Measurements from ENCODE around the gene KCNT1. TPM values are rescaled to one million over a fixed set of nuclear protein-coding genes. Genes with fewer than 3 reads are reported as not detected.

KCNT1 gene
- total RNA-seq, 1 donor from 2014 or later: not detected

DNA sequence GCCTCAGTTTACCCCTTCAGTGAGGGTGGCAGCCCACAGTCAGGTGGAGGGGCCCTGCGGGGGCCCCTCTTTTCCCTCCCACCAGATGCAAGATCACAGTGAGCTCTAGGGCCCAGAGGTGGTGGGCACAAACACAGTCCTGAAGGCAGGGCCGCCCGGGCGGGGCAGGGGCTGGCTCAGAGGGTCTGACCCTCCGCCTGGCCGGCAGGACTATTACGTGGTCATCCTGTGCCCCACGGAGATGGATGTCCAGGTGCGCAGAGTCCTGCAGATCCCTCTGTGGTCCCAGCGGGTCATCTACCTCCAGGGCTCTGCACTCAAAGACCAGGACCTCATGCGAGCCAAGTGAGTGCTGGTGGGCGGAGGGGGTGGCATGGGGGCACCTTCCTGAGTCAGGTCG is 63.4 kb downstream of the KCNT1 start:
- DNase-seq (ENCODE audit: low read depth in 2 of 2): no peak

DNA sequence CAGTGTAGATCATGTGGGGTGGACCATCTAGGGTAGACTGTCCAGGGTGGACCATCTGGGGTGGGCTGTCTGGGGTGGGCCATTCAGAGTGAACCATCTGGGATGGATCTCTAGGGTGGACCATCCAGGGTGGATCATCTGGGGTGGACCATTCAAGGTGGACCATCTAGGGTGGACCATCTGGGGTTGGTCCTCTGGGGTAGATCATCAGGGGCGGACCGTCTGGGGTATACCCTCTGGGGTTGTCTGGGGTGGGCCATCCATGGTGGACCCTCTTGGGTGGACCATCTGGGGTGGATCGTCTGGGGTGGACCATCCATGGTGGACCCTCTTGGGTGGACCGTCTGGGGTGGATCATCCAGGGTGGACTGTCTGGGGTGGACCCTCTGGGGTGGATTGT is 64.3 kb downstream of the KCNT1 start:
- DNase-seq (ENCODE audit: low read depth in 2 of 2): no peak

DNA sequence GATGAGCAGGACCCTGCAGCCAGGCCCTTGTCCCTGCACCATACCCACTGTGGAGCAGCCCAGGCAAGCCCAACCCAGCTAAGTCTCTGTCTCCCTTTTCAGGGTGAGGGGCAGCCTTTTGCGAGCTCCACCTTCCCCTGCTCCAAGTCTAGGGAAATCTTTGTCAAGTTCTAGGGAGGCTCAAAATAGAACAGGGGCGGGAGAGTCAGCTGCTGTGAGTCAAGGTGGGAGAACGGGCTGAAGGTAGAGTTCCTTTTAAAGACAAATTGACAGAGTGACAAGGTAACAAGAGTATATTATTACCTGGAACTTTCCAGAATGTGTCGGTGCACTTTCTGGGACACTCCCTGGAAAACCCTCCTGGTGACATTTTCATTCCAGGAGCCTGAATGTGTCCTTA is 64.7 kb downstream of the KCNT1 start:
- no peak for DNase-seq (ENCODE audit: low read depth in 2 of 2)

DNA sequence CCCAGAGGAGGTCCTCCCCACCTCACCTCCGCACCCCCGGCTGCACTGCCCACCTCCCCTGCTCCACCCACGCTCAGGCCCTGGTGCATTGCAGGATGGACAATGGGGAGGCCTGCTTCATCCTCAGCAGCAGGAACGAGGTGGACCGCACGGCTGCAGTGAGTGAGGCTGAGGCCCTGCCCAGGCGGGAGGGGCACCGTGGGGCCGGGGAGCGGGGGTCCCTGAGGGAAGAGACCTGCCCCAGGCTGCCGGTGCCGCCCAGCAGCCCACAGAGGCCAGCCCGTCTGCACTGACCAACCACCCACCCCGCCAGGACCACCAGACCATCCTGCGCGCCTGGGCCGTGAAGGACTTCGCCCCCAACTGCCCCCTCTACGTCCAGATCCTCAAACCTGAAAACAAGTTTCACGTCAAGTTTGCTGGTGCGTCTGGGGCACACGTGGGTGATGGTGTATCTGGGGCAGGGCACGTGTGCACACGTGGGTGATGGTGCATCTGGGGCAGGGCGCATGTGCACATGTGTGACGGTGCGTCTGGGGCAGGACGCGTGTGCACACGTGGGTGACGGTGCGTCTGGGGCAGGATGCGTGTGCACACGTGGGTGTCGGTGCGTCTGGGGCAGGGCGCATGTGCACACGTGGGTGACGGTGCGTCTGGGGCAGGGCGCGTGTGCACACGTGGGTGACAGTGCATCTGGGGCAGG is 66.7 kb downstream of the KCNT1 start:
- DNase-seq (ENCODE audit: low read depth in 2 of 2): no peak

DNA sequence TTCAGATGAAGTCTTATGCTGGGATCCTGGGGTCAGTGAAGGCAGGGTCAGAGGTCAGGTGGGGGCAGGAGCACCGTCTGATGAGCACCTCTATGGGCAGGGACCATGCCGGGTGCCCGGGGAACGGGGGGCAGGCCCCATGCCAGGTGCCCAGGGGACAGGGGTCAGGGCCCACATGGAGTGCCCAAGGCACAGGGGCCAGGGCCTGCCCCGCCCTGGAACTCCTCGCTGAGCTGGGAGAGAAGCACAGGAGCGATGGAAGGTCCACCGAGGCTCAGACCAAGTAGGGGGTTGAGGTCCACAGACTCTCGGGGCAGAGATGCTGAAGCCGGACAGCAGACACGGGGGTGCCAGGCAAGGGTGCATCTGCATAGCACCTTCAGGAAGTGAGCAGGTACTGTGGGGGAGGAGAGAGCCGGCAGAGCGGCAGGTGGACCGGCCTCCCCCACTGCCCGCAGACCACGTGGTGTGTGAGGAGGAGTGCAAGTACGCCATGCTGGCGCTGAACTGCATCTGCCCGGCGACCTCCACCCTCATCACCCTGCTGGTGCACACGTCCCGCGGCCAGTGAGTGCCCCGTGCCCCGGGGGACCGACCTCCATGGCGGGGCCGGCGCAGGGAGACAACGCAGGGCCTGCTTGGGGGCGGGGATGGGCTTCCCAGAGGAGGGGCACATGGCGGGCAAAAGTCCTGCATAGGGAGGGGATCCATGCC is 67.7 kb downstream of the KCNT1 start:
- no peak for DNase-seq (ENCODE audit: low read depth in 2 of 2)

DNA sequence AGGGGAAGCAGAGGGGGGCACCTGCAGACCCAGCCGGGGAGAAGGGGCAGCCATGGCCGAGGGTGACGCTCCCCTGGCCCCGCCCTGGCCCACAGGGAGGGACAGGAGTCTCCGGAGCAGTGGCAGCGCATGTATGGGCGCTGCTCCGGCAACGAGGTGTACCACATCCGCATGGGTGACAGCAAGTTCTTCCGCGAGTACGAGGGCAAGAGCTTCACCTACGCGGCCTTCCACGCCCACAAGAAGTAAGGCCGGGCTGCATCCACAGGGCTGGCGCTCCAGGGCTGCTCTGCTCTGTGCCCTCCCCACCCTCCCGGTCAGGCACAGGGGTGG is 68.2 kb downstream of the KCNT1 start:
- DNase-seq (ENCODE audit: low read depth in 2 of 2): no peak

DNA sequence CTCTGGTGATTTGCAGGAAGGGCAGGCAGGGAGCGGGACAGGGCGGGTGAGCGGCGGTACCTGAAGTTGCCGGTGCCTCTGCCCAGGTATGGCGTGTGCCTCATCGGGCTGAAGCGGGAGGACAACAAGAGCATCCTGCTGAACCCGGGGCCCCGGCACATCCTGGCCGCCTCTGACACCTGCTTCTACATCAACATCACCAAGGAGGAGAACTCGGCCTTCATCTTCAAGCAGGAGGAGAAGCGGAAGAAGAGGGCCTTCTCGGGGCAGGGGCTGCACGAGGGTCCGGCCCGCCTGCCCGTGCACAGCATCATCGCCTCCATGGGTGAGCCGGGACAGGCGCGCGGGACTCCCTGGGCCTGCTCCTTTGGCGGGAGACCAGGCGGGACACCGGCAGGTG is 68.8 kb downstream of the KCNT1 start:
- no peak for DNase-seq (ENCODE audit: low read depth in 2 of 2)

DNA sequence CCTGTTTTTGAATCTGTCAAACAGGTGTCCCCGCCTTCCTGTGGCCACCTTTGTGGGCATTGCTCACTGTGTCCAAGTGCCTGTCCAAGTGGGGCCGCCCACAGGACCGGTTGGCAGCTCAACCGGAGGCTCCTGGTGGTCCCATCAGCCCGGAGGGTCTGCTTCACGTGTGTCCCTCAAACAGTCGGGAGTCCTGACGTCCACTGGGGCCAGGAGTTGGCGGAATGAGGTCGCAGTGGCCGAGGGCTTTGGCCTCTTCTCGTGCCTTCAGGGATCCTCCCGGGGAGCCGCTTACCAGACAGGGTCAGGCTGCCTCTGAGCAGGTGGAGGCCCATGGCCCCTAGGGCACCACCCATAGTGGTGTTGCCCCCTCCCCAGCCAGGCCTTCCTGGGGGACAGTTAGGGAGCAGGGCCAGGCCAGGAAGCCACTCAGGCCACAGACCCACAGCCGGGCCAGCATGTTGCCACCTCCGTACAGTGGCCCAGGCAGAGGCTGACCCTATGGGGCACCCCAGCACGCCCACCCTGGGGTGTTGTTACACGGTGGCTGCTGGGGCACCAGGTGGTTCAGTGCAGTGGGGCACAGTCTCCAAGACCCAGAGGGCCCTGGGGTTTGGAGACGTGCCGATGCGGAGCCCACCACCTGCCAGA is 69.5 kb downstream of the KCNT1 start:
- no peak for DNase-seq (ENCODE audit: low read depth in 2 of 2)

DNA sequence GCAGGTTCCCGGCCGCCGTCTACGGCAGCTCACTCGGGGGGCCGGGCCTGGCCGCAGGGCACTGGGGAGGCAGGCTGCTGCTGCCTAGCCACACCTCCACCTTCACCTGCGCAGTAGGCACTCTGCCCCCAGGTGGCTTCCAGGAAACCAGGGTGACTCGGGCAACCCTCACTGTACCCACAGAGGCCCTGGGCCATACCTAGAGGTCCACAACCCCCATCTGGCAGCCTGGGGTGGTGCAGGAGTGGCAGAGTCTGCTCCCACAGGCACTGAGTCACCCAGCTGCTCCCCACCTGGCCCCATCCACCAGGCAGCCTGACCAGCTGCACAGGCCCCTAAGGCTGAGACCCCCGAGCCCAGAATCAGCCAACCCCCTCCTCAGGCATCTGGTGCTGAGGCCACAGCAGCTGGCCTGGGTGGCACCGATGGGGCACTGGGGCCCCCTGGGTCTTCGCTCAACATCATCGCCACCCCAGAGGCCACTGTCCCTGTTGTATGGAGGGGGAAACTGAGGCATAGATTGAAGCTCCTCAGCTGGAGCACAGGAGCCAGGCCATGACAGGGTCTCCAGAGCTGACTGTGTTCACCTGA is 70.2 kb downstream of the KCNT1 start:
- no peak for DNase-seq (ENCODE audit: low read depth in 2 of 2)

DNA sequence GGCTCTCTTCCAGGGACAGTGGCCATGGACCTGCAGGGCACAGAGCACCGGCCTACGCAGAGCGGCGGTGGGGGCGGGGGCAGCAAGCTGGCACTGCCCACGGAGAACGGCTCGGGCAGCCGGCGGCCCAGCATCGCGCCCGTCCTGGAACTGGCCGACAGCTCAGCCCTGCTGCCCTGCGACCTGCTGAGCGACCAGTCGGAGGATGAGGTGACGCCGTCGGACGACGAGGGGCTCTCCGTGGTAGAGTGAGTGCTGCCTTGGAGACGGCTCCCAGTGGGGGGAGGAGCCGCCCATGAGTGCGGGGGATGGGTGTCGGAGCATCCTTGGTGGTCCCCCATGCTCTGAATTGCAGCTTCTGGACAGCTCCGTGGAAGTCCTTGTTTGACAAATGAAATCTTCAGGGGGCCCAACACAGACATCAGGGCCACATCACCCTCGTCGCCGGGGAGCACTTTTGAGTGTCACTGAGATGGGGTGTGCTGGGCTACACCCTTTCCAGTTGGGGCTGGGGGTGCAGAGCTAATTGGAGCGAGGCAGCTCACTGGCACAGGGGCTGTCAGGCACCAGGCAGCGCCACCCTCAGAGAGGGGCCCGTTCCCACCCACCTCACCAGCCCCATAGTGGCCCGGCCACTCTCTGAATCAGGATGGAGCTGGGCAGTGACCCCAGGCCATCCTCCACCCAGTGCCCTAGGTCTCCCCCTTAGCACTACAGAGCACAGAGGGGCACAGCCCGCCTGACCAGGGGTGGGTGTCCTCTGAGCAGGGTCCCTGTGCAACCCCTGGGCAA is 70.9 kb downstream of the KCNT1 start:
- DNase-seq (ENCODE audit: low read depth in 2 of 2): no peak

DNA sequence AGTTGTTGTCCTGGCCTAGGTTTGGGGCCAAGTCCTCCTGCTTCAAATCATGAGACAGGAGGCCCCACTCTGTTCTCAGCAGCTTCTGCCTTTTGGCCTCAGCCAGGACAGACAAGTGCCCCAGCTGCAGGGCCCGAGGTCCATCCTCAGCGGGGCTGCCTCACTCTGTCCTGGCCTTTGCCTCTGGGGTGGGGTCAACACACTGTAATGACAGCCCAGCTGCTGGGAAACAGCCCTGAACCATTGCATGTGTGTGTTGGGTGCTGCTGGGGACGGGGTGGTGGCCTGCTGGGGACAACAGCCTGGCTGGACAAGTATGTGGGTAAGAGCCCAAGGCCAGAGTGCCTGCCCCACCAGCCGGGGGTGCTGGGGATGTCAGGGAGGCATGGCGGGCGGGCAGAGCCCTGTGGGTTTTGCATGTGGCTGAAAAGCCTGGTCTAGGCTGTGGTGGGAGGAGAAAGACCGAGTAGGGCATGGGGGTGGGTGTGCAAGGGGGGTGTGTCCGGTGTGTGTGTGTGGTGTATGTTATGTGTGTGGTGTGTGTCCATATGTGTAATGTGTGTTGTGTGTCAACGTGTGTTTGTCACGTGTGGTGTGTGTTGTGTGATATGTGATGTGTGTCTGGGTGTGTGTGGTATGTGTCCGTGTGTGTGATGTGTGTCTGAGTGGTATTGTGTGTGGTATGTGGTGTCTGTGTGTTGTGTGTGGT is 71.7 kb downstream of the KCNT1 start:
- DNase-seq (ENCODE audit: low read depth in 2 of 2): no peak

DNA sequence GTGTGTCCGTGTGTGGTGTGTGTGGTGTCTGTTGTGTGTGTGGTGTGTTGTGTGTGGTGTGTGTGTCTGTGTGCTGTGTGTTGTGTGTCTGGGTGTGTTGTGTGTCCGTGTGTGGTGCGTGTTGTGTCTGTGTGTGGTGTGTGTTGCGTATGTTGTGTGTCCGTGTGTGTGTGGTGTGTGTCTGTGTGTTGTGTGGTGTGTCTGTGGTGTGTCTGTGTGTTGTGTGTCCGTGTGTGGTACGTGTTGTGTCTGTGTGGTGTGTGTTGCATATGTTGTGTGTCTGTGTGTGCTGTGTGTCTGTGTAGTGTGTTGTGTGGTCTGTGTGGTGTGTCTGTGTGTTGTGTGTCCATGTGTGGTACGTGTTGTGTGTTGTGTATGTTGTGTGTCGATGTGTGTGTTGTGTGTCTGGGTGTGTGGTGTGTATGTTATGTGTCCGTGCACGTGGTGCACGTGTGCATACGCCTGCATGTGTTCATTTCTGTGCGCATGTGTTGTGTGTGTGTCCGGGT is 72.3 kb downstream of the KCNT1 start:
- DNase-seq (ENCODE audit: low read depth in 2 of 2): no peak

DNA sequence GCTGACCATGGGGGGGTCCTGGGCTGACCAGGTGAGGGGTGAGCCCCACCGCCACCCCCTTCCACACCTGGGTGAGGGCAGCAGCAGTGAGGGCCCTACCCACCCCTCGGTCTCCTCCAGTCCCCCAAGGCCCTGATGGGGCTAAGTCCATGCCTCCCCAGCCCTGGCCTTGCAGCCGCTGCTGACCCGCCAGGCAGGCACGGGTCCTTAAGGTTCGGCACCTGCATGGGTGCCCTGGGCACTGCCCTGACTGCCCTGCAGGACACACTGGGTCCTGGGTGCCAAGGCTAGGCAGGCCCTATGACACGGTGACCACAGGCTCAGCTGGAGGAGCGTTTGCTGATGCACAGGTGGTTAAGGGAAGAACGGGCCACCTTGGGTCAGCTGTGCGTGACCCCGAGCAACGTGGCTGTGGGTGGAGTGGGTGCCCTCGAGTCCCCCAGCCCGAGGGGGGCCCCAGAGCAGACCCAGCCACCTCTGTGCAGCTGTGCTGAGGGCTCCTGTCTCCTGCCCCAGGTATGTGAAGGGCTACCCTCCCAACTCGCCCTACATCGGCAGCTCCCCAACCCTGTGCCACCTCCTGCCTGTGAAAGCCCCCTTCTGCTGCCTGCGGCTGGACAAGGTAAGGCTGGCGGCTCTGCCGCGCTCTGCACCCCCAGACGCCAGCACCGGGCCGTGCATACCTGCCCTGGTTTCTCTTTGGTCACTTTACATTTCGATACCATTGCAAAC is 73.0 kb downstream of the KCNT1 start:
- DNase-seq (ENCODE audit: low read depth in 2 of 2): no peak

DNA sequence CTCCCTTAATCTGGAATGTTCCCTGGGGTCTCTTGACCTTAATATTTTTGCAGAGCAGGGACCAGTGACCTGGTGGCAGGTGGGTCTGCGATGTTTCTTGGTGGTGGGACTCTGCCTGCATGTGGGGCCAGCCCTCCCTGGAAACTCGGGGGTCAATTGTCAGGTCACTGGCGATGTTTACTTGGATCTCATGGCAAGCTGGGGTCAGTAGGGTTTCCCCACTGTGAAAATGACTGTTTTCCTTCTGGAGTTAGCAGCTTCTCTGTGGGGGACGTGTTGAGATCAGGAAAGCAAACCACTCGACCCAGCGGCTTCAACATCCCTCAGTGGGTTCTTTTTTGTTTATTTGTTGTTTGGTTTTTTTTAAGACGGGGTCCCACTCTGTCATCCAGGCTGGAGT is 73.9 kb downstream of the KCNT1 start:
- DNase-seq (ENCODE audit: low read depth in 2 of 2): no peak

DNA sequence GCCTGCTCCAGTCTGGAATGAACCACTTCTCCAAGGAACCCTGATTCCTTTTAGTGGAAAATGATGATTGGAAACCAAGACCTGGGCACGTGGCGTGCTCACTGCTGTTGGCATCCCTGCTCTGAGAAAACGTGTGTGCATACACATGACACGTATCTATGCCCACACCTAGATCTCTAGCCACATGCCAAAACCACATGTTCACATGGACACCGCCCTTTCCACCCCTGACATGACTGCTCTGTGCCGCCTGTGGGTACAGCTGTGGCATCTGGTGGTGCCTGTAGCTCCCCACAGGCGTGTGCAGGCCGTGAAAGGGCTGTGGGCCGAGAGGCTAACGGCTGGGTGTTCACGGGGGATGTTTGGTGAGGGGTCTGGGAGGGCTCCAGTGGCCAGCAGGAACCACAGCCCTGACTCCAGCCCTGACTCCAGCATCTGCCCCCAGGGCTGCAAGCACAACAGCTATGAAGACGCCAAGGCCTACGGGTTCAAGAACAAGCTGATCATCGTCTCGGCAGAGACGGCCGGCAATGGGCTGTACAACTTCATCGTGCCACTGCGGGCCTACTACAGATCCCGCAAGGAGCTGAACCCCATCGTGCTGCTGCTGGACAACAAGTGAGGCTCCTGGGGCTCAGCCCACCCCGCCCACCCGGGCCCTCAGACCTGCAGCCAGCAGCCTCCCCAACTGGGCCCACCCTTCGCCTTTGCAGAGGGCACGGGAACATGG is 75.1 kb downstream of the KCNT1 start:
- DNase-seq (ENCODE audit: low read depth in 2 of 2): no peak

DNA sequence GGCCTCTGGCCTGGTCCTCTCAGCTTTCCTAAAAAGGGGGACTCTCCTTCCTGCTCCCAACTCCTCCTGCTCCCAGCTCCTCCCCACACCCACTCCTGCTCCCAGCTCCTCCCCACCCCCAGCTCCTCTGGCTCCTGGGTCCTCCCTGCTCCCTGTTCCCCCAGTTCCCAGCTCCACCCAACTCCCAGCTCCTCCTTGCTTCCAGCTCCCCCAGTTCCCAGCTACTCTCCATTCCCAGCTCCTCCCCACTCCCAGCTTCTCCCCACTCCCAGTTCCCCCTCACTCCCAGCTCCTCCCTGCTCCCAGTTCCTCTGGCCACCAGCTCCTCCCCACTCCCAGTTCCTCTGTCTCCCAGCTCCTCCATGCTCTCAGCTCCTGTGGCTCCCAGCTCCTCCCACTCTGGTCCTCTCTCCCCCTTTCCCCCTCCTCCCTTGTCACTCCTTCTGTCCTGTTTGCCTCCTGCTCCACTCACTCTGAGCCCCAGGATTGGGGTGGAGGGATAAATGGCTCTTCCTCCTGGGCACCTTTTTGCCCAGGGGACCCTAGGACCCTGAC is 75.7 kb downstream of the KCNT1 start:
- DNase-seq (ENCODE audit: low read depth in 2 of 2): no peak

DNA sequence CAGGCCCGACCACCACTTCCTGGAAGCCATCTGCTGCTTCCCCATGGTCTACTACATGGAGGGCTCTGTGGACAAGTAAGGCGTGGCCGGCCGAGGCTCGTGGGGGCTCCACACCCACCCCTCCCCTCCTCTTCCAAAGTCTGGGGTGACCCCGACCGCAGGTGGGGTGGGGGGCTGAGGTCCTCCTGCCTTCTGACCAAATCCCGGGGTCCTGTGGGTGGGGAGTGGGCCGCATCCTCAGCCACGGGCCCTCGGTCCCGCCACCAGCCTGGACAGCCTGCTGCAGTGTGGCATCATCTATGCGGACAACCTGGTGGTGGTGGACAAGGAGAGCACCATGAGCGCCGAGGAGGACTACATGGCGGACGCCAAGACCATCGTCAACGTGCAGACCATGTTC is 76.4 kb downstream of the KCNT1 start:
- DNase-seq (ENCODE audit: low read depth in 2 of 2): no peak

DNA sequence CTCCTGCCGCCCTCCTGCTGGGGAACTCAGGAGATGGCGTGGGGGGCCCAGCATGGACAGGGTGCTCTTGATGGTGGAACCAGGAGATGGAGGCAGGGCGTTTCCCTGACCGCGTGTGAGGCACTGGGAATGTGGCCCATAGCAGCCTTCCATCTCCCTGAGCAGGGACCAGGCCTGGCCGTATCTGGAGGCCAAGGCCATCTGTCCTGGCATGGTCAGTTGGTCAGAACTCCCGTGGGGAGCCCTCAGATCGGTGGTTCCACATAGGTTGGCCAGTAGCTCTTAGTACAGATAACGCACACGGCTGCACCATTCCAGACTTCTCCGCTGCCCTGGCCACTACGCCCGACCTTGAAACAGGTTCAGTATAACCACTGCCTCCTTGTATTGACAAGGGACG is 77.6 kb downstream of the KCNT1 start:
- DNase-seq (ENCODE audit: low read depth in 2 of 2): no peak

DNA sequence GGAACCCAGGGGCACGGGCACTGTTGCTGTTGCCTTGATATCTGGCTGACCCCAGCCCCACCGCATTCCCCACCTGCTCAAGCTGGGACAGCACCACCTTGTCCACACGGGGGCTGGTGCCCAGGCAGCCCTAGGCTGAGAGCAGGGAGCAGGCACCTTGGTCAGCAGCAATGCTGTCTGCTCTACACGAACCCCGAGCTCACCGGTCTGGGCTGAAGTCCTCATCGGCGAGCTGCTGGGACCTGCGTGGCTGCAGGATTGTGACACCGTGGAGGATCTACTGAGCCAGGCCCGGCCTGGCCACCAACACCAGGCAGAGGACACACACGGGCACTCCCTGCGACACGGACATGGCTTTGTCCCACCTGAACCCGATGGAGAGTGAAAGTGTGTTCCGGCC is 78.1 kb downstream of the KCNT1 start:
- no peak for DNase-seq (ENCODE audit: low read depth in 2 of 2)
